ENCODE results near the gene ABCA1. TPM values are rescaled to one million over a fixed set of nuclear protein-coding genes. Genes with fewer than 3 reads are reported as not detected.

The ABCA1 gene
- total and polyA plus RNA-seq, 10 of the 15 experiments (the other 5 are each of a cell fraction or from before 2014, with no cell fraction given): 0.01 to 0.56 (median 0.16) TPM

DNA sequence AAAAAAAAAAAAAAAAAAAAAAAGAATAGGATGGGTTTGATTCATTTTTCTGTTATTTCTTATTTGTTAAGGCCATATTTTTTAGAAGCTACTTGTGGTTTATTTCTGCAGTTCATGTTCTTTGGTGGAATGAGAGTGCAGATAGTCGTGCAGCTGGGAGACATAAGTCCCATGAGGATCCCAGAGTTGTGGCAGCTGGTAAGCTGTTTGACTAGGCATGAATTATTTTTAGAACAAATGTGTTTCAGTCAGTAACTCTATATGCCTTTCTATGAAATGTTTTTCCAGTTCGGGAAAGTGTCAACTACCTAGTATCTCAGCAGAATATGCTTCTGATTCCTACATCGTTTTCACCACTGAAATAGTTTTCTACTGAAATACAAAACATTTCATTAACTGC is 169.0 kb downstream of the ABCA1 start:
- no peaks in the 10 kb centered on the region; a peak in 1 of 4 replicates for H3K36me3 ChIP-seq (ENCODE audit: control insufficient read depth in 2 of 2, insufficient read depth in 2 of 2, low read length in 1 of 2)
- WGBS (ENCODE audit: insufficient coverage, insufficient replicate concordance, low lambda C conversion rate, missing lambda C conversion rate): 1% methylated on average over 3 of the region's 3 CpGs
- DNase-seq (ENCODE audit: low read depth, low spot score) (no peak), ATAC-seq (peak; percentile 14; the same call in 1 of the 3 replicates), FAIRE-seq (peak; percentile 44)
- intact Hi-C loops (cut with micrococcal nuclease; ENCODE audit: unreplicated experiment): no loop called here
- no peak overlapping the region for H3K27ac ChIP-seq (ENCODE audit: control insufficient read depth, insufficient read depth)
- H4K20me1 ChIP-seq (ENCODE audit: control insufficient read depth, insufficient read depth): no peaks in the 10 kb centered on the region
- H3K9ac ChIP-seq (ENCODE audit: control insufficient read depth, insufficient read depth, low read length): no peak overlapping the region
- SMC1A ChIA-PET (ENCODE audit: uncharacterized antibody, unreplicated experiment): interaction anchor here (0.6 to 2.3 kb wide), 5 partner anchors 10 to 516 kb away, joined by 3 to 10 read pairs (median 6); partner anchors contain the start of gene NIPSNAP3A
- TF ChIP-seq NRF1 (conservative IDR thresholded peaks at IDR 0.05; ENCODE audit: low read depth, low read length) (no peak), MEF2B (IDR thresholded peaks at IDR 0.05; ENCODE audit: partially characterized antibody, poor library complexity, severe bottlenecking) (peak; percentile 55), STAT3 (IDR thresholded peaks at IDR 0.05; ENCODE audit: low read depth, low read length) (no peak), SMARCA5 (IDR thresholded peaks at IDR 0.05) (no peak), TARDBP (IDR thresholded peaks at IDR 0.05; ENCODE audit: borderline replicate concordance) (no peak), PML (IDR thresholded peaks at IDR 0.05; ENCODE audit: low read length) (no peak)
- TF ChIP-seq, protein P1, sequence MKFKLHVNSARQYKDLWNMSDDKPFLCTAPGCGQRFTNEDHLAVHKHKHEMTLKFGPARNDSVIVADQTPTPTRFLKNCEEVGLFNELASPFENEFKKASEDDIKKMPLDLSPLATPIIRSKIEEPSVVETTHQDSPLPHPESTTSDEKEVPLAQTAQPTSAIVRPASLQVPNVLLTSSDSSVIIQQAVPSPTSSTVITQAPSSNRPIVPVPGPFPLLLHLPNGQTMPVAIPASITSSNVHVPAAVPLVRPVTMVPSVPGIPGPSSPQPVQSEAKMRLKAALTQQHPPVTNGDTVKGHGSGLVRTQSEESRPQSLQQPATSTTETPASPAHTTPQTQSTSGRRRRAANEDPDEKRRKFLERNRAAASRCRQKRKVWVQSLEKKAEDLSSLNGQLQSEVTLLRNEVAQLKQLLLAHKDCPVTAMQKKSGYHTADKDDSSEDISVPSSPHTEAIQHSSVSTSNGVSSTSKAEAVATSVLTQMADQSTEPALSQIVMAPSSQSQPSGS (IDR thresholded peaks at IDR 0.05; ENCODE audit: low read length): no peak
- TF ChIP-seq, protein P2, sequence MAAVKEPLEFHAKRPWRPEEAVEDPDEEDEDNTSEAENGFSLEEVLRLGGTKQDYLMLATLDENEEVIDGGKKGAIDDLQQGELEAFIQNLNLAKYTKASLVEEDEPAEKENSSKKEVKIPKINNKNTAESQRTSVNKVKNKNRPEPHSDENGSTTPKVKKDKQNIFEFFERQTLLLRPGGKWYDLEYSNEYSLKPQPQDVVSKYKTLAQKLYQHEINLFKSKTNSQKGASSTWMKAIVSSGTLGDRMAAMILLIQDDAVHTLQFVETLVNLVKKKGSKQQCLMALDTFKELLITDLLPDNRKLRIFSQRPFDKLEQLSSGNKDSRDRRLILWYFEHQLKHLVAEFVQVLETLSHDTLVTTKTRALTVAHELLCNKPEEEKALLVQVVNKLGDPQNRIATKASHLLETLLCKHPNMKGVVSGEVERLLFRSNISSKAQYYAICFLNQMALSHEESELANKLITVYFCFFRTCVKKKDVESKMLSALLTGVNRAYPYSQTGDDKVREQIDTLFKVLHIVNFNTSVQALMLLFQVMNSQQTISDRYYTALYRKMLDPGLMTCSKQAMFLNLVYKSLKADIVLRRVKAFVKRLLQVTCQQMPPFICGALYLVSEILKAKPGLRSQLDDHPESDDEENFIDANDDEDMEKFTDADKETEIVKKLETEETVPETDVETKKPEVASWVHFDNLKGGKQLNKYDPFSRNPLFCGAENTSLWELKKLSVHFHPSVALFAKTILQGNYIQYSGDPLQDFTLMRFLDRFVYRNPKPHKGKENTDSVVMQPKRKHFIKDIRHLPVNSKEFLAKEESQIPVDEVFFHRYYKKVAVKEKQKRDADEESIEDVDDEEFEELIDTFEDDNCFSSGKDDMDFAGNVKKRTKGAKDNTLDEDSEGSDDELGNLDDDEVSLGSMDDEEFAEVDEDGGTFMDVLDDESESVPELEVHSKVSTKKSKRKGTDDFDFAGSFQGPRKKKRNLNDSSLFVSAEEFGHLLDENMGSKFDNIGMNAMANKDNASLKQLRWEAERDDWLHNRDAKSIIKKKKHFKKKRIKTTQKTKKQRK (IDR thresholded peaks at IDR 0.05; ENCODE audit: low read depth, low read length): no peak
- CTCF ChIA-PET: interaction anchor here (0.6 to 2.1 kb wide), 4 partner anchors 10 to 203 kb away, joined by 3 to 4 read pairs (median 3); partner anchors contain the start of gene NIPSNAP3A
- H3K79me2 ChIP-seq (ENCODE audit: control insufficient read depth, insufficient read depth, low read length): no peaks in the 10 kb centered on the region
- no peak overlapping the region for H3K4me3 ChIP-seq
- no peak overlapping the region for H3K4me2 ChIP-seq (ENCODE audit: control insufficient read depth, insufficient read depth)
- in situ Hi-C loops (cut with MboI): no loop called here
- POLR2A ChIA-PET: interaction anchor here (0.6 to 1.2 kb wide), 4 partner anchors 14 to 650 kb away, joined by 3 to 10 read pairs (median 7); no protein-coding TSS in a partner anchor
- no peaks in the 10 kb centered on the region for H3K27me3 ChIP-seq (replicated peaks in 1 of 2; ENCODE audit: control insufficient read depth in 2 of 2, insufficient read depth in 2 of 2, low read length in 1 of 2)
- H2AFZ ChIP-seq (ENCODE audit: control insufficient read depth, low read depth, low read length): no peak overlapping the region
- H3K9me3 ChIP-seq (replicated peaks; ENCODE audit: control insufficient read depth, insufficient read depth, low read length): no peaks in the 10 kb centered on the region
- H3K4me1 ChIP-seq (ENCODE audit: control insufficient read depth, insufficient read depth, low read length): no peaks in the 10 kb centered on the region
- BruUV-seq (replicated peaks): no TSS peak
- RAD21 ChIA-PET (ENCODE audit: unreplicated experiment): interaction anchor here (0.6 to 1.1 kb wide), 4 partner anchors 12 to 105 kb away, joined by 3 to 7 read pairs (median 4); partner anchors contain the start of gene NIPSNAP3A
